ENCODE data around the gene MERTK.

DNA sequence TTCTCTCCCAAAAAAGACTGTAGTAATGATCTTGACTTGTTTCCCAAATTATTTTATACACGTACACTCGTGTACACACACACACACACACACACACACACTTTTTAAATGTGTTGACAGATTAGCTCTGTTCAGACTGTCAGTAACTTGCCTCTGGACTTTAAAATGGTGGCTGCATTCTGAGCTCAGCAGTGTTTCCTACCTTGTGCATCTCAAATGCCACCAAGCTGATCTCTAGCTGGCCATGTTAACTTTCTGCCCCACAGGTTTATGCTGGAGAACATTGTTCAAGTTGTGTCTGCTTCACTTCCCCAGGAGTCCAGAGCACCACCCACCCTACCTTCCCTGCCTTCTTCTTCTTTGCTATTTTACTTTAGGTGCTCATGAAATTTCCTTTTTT, 83.3 kb downstream of the MERTK start:
- TF ChIP-seq, protein P1, sequence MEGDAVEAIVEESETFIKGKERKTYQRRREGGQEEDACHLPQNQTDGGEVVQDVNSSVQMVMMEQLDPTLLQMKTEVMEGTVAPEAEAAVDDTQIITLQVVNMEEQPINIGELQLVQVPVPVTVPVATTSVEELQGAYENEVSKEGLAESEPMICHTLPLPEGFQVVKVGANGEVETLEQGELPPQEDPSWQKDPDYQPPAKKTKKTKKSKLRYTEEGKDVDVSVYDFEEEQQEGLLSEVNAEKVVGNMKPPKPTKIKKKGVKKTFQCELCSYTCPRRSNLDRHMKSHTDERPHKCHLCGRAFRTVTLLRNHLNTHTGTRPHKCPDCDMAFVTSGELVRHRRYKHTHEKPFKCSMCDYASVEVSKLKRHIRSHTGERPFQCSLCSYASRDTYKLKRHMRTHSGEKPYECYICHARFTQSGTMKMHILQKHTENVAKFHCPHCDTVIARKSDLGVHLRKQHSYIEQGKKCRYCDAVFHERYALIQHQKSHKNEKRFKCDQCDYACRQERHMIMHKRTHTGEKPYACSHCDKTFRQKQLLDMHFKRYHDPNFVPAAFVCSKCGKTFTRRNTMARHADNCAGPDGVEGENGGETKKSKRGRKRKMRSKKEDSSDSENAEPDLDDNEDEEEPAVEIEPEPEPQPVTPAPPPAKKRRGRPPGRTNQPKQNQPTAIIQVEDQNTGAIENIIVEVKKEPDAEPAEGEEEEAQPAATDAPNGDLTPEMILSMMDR (IDR thresholded peaks at IDR 0.05; ENCODE audit: low read depth, low read length, poor library complexity, severe bottlenecking): no peak
- no peak for TF ChIP-seq EZH2phosphoT487 (IDR thresholded peaks at IDR 0.05; ENCODE audit: borderline replicate concordance, low read length)

Data from DOHH2 (cell line).